Measurements from ENCODE around the gene REG4.
"Not testable (repeated sequence)": the region's sequence is repeated elsewhere in the genome, so short reads cannot be mapped to it uniquely, and the experiment has no call there.

Gene REG4

GRCh38 chr1:119811387-119811786 lies at the start of gene REG4:
Gene REG4, minus strand, starts transcription at chr1:119811460. Its CDS starts 2,691 bp downstream, at chr1:119808769.
- H3K4me3 ChIP-seq (ENCODE audit: low read depth, low read length): no peak within 1 kb of the TSS
- TF ChIP-seq, protein P1, sequence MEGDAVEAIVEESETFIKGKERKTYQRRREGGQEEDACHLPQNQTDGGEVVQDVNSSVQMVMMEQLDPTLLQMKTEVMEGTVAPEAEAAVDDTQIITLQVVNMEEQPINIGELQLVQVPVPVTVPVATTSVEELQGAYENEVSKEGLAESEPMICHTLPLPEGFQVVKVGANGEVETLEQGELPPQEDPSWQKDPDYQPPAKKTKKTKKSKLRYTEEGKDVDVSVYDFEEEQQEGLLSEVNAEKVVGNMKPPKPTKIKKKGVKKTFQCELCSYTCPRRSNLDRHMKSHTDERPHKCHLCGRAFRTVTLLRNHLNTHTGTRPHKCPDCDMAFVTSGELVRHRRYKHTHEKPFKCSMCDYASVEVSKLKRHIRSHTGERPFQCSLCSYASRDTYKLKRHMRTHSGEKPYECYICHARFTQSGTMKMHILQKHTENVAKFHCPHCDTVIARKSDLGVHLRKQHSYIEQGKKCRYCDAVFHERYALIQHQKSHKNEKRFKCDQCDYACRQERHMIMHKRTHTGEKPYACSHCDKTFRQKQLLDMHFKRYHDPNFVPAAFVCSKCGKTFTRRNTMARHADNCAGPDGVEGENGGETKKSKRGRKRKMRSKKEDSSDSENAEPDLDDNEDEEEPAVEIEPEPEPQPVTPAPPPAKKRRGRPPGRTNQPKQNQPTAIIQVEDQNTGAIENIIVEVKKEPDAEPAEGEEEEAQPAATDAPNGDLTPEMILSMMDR (IDR thresholded peaks at IDR 0.05; ENCODE audit: low read depth, low read length, missing control alignments): no peak
- DNase-seq (ENCODE audit: low read depth): no peak

DNA sequence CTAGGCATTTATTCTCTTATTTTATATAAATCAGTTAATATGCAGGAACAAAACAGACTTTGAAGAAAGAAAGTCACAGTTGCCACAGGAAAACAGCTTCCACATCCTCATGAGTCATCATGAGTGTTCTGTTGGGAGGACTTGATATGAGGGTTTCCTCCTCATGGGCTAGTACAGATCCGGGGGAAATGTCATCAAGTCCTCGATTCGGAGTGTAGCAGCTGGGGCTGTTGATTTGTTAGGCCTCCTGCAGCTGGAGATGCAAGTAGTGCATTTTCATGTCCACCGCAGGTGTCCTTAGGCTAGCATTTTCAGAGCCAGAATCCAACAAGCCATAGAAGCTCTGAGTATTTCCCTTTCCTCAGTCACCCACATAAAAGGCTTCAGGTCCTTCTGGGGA lies 48.4 kb upstream of the REG4 start:
- no peak for DNase-seq (ENCODE audit: low read depth)
- TF ChIP-seq, protein P1 (IDR thresholded peaks at IDR 0.05; ENCODE audit: low read depth, low read length, missing control alignments): no peak
- H3K4me3 ChIP-seq (ENCODE audit: low read depth, low read length): no peak overlapping the region

DNA sequence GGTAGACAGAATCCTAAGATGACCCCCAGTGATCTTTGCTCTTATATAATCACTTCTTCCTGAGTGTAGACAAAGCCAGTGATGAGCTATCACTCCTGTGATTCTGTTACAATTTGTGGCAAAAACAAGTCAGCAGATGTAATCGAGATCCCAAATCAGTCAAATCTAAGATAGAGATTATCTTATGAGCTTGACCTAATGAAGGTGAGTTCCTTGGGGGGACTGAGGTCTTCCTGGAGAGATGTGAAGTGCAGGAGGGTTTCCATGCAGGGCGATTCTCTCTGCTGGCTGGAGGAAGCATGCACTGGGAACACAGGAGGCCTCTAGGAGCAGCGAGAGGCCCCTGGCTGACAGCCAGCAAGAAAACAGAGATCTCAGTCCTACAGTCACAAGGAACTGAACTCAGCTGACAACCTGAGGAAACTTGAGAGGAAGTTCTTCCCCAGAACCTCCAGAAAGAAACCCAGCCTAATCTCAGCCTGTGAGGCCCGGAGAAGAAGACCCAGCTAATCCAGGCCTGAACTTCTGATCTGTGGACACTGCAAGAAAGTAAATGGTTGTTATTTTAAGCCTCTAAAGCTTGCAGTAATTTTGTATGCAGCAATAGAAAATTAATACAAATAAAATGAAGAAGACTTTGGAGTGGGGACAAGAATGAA lies 47.4 kb upstream of the REG4 start:
- not testable (repeated sequence) for H3K4me3 ChIP-seq (ENCODE audit: low read depth, low read length); DNase-seq (ENCODE audit: low read depth)

GRCh38 chr1:119858126-119858525 lies 46.9 kb upstream of the REG4 start:
- H3K4me3 ChIP-seq (ENCODE audit: low read depth, low read length): no peak overlapping the region
- TF ChIP-seq, protein P1 (IDR thresholded peaks at IDR 0.05; ENCODE audit: low read depth, low read length, missing control alignments): no peak
- DNase-seq (ENCODE audit: low read depth): no peak

- H3K4me3 ChIP-seq (ENCODE audit: low read depth, low read length): no peak overlapping the region
- TF ChIP-seq, protein P1 (IDR thresholded peaks at IDR 0.05; ENCODE audit: low read depth, low read length, missing control alignments): no peak
- DNase-seq (ENCODE audit: low read depth): no peak
Measured at GRCh38 chr1:119853155-119853554, 41.9 kb upstream of the REG4 start.

- TF ChIP-seq, protein P1 (IDR thresholded peaks at IDR 0.05; ENCODE audit: low read depth, low read length, missing control alignments): peak; percentile 26
- DNase-seq (ENCODE audit: low read depth); H3K4me3 ChIP-seq (ENCODE audit: low read depth, low read length): not testable (repeated sequence)
Measured at GRCh38 chr1:119844206-119844605, 32.9 kb upstream of the REG4 start.

DNA sequence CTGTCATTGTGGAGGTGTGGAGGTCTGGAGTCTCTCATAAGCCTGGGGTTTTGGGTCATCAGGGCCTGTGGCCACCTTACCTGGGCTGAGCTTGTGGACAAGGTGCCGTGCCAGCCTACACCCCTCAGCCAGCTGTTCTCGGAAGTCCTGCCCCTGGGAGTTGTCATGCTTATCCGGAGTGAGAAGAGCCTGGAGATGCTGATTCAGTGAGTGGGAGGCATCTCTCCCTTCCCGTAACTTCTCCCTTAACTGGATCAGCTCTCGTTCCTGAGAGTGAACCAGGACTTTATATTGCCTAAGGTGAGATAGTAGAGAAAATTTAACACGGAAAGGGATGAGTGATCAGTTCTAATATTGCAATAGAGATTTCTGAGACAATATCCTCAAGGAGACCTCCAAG lies 30.0 kb upstream of the REG4 start:
- DNase-seq (ENCODE audit: low read depth): no peak
- no peak overlapping the region for H3K4me3 ChIP-seq (ENCODE audit: low read depth, low read length)
- TF ChIP-seq, protein P1 (IDR thresholded peaks at IDR 0.05; ENCODE audit: low read depth, low read length, missing control alignments): no peak

Data from GM12864 (cell line).